Measurements from ENCODE around the gene DOCK1.

DOCK1 gene

GRCh38 chr10:127193125-127193524 is 287.9 kb downstream of the DOCK1 start:
- DNase-seq: no peak

GRCh38 chr10:127194111-127194510 is 288.9 kb downstream of the DOCK1 start:
- no peak for DNase-seq

- DNase-seq: no peak
These were observed 289.4 kb downstream of the DOCK1 start for GRCh38 chr10:127194599-127194998.

- no peak for DNase-seq
These were observed 289.8 kb downstream of the DOCK1 start for GRCh38 chr10:127195041-127195506.

GRCh38 chr10:127195571-127196281 is 290.5 kb downstream of the DOCK1 start:
- no peak for DNase-seq

GRCh38 chr10:127196282-127197153 is 291.3 kb downstream of the DOCK1 start, which contains the start of gene INSYN2A:
TSS of gene INSYN2A (minus strand) at chr10:127196591. CDS start at chr10:127176395, 20,196 bp downstream.
- no peak for DNase-seq

GRCh38 chr10:127197154-127197432 is 291.9 kb downstream of the DOCK1 start:
- no peak for DNase-seq

GRCh38 chr10:127198307-127198706 is 293.1 kb downstream of the DOCK1 start:
- no peak for DNase-seq

- DNase-seq: no peak
These were observed 293.5 kb downstream of the DOCK1 start for GRCh38 chr10:127198721-127199120.

- DNase-seq: no peak
These were observed 295.4 kb downstream of the DOCK1 start for GRCh38 chr10:127200646-127201045.

- DNase-seq: no peak
These were observed 297.8 kb downstream of the DOCK1 start for GRCh38 chr10:127203067-127203466.

- DNase-seq: no peak
These were observed 301.9 kb downstream of the DOCK1 start for GRCh38 chr10:127207081-127207480.

- DNase-seq: no peak
These were observed 305.8 kb downstream of the DOCK1 start for GRCh38 chr10:127210936-127211466.

GRCh38 chr10:127215866-127216265 is 310.6 kb downstream of the DOCK1 start:
- DNase-seq: no peak

- DNase-seq: no peak
These were observed 311.0 kb downstream of the DOCK1 start for GRCh38 chr10:127216274-127216673.

GRCh38 chr10:127216786-127217185 is 311.6 kb downstream of the DOCK1 start:
- no peak for DNase-seq

GRCh38 chr10:127218658-127219057 is 313.4 kb downstream of the DOCK1 start:
- no peak for DNase-seq

GRCh38 chr10:127221281-127221680 is 316.1 kb downstream of the DOCK1 start:
- DNase-seq: no peak

GRCh38 chr10:127227027-127227426 is 321.8 kb downstream of the DOCK1 start:
- DNase-seq: no peak

- DNase-seq: no peak
These were observed 322.4 kb downstream of the DOCK1 start for GRCh38 chr10:127227663-127228062.

- no peak for DNase-seq
These were observed 323.1 kb downstream of the DOCK1 start for GRCh38 chr10:127228195-127228787.

GRCh38 chr10:127234306-127234800 is 329.1 kb downstream of the DOCK1 start:
- DNase-seq: no peak

GRCh38 chr10:127236266-127236665 is 331.0 kb downstream of the DOCK1 start:
- DNase-seq: no peak

Measured in stimulated activated CD8-positive, alpha-beta memory T cell treated with anti-CD3 and anti-CD28 coated beads, Interleukin-4, amount 100 ng/mL, for 48 hours (primary cell).